Measurements from ENCODE around the gene NEK10.

NEK10 gene

DNA sequence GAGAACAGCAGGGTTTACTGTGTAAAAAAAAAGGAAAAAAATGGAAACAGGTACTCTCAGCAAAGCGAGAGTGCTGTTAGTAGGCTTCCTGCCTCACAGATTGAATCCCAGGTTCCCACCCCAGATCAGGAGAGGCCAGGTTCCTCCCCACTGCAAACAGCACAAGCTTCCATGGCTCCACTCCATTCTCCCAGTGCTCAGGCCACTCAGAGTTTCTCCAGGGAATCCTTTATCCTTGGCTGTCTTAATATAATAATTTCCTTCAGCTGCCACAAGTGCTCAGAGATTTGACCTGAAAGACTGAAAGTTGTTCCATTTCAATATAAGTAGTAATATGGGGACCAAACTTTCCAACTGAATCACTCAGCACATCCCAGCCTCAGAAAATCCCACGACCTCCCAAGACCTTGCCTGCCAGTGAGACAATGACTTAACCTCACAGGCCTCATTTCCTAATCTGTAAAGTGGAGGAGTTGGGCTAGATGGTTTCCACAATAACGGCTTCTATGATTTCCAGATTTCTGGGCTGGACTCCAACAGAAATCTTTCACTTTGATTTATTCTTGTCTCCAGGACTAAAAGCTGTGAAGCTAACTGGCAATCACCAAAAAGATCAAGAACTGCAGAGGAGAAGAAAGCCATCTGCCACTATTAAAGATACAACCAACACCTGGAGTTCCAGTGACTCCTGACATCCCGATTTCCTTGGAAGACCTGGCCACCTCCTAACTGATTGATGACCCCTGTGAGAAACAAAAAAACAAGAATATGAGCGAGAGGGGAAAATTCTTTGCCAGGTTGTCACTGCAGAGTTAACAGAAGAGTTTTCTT is 289.5 kb downstream of the NEK10 start:
- DNase-seq (ENCODE audit: low read depth in 2 of 2), result peak; percentile 12 to 19
- no peak overlapping the region for H3K4me3 ChIP-seq (replicated peaks in 1 of 2; ENCODE audit: low read depth in 2 of 2, low read length in 2 of 2)
- TF ChIP-seq, protein P1, sequence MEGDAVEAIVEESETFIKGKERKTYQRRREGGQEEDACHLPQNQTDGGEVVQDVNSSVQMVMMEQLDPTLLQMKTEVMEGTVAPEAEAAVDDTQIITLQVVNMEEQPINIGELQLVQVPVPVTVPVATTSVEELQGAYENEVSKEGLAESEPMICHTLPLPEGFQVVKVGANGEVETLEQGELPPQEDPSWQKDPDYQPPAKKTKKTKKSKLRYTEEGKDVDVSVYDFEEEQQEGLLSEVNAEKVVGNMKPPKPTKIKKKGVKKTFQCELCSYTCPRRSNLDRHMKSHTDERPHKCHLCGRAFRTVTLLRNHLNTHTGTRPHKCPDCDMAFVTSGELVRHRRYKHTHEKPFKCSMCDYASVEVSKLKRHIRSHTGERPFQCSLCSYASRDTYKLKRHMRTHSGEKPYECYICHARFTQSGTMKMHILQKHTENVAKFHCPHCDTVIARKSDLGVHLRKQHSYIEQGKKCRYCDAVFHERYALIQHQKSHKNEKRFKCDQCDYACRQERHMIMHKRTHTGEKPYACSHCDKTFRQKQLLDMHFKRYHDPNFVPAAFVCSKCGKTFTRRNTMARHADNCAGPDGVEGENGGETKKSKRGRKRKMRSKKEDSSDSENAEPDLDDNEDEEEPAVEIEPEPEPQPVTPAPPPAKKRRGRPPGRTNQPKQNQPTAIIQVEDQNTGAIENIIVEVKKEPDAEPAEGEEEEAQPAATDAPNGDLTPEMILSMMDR (IDR thresholded peaks at IDR 0.05; ENCODE audit: low read depth, low read length), result no peak

DNA sequence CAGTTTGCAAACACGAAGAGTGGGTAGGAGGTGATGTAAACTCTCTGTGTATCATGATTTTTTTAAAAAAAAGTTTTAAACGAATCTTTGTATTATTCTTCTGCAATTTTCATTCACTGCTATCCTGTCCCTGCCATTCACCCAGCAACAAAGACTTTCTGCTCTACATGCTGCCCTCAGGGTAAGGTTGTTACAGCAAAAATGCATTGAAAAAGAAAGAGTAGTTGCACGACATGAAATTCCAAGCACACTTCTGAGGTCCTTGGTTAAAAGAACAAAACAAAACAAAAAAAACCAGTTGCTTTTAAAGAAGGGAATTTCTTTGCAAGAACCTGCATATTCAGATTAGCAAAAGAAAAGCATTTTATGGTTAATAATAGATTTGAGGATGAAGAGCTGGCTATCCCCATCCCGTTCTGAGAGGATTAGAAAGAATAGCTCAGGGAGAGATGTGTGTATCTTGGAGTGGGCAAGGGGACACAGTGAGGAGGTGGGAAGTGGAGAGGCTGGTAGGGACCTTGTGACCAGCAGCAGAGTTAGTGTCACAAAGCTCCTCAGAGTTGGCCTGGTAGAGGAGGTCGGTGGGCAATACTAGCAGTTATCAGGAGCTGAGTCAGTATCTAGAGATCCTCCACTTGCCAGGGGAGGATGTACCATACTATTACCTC is 290.8 kb downstream of the NEK10 start:
- TF ChIP-seq, protein P1 (IDR thresholded peaks at IDR 0.05; ENCODE audit: low read depth, low read length), result no peak
- H3K4me3 ChIP-seq (replicated peaks in 1 of 2; ENCODE audit: low read depth in 2 of 2, low read length in 2 of 2), result no peak overlapping the region
- no peak for DNase-seq (ENCODE audit: low read depth in 2 of 2)

DNA sequence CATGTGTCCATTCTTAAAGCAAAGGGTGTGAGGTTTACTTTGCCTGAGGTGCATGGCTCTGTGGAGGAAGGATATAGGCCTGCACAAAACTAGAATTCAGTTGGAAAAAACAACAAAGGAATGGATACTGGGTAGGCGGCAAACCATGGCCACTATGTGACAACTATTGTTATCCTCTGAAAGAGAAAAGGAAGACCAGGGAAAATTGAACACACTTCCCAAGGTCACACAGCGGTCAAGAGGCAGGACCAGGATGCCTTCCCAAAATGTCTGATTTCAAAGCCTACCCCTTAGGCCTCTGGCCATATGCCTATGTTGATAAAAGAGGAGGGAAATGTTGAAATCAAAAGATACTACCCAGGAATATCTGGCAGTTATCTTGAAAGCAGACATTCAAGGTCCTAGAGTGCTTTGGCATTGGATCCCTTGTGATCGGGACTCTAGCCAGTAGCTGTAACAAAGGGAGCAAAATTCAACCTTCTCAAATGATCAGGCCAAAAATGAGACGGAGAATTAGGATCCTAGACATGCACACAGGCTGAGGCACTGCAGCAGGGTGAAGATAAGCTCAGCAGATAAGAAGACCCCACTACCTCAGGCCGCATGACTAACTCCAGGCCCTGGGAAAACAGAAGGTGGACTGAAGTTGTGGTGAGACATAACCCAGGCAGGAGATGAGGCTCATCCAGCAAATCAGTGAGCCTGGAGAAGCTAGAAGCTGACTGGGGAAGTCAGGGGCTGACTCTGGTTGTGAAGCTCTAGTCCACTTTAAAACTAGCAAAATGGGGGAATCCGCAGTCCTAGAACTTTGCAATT is 292.2 kb downstream of the NEK10 start:
- no peak for DNase-seq (ENCODE audit: low read depth in 2 of 2)
- TF ChIP-seq, protein P1 (IDR thresholded peaks at IDR 0.05; ENCODE audit: low read depth, low read length), result no peak
- no peak overlapping the region for H3K4me3 ChIP-seq (replicated peaks in 1 of 2; ENCODE audit: low read depth in 2 of 2, low read length in 2 of 2)

DNA sequence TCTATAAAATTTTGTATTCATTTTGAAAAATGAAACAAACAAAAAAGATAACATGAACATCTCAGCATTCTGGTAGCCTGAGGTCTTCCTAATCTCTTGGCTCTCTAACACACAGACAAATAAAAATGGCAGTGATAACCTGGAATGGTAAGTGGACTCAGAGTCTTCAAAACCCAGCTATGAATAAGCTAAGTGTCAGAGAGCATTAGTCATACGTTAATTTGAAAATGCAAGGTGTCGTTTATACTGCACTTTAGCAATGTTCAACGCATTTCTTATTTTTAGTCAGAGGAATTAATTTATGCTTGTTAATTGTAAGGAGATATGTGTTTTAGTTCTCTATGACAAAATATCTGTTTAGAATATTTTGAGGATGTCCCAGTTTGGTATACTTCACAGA is 294.3 kb downstream of the NEK10 start:
- TF ChIP-seq, protein P1 (IDR thresholded peaks at IDR 0.05; ENCODE audit: low read depth, low read length), result no peak
- DNase-seq (ENCODE audit: low read depth in 2 of 2), result no peak
- H3K4me3 ChIP-seq (replicated peaks in 1 of 2; ENCODE audit: low read depth in 2 of 2, low read length in 2 of 2), result no peak overlapping the region

DNA sequence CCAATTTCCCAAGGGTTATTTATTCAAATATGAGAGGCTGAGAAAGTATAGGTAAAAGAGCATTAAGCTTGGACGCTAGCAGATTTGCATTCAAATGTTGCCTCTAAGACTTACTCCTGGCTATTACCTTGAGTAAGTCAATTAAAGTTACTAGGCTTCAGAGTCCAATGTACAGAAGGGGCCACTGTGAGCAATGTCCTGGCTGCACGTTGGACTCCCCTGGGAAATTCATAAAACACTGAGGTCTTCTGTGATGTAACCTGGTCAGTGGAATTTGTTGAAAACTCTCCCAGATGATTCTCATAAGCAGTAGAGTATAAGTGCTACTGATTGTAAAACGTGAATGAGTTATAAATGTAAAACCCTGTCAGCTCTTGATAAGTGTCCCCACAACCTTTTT is 295.3 kb downstream of the NEK10 start:
- TF ChIP-seq, protein P1 (IDR thresholded peaks at IDR 0.05; ENCODE audit: low read depth, low read length), result no peak
- no peak overlapping the region for H3K4me3 ChIP-seq (replicated peaks in 1 of 2; ENCODE audit: low read depth in 2 of 2, low read length in 2 of 2)
- DNase-seq (ENCODE audit: low read depth in 2 of 2), result no peak

DNA sequence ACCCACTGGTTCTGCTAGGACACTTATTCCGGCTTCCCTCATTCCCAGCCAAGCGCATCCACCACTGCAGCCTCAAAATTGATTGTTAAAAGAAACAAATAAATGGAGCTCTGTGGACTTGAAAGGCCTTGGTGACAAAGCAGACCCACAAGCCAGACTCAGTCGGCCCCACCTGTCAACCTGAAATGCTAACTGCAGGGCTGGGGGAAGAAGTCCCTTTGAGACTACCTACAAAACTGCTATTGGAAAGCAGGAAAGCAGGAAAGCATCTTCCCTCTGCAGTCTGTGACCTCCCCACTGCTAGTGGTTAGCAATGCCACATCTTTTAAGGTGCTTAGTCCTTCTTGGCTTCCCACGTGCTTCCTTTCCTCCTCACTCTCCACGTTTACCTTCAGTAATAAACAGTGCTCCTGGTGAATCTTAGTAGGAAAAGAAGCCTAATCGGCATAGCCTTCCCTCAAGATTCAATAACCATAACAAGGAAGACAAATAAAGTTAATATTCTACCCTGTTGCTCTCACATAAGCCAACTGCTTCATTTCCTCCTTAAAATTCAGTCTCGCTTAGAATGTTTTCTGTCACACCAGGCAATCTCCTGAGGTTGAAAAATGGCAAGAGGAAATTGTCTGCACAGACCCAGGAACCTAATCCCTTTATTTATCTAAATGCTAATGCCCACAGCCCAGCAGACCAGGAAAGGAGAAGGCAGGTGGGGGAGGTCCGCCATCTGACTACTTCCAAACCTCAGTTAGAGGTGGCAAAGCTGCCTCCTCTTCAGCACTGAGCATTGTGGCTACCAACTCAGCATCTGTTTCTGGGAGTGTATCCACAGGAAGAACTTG is 296.2 kb downstream of the NEK10 start:
- TF ChIP-seq, protein P1 (IDR thresholded peaks at IDR 0.05; ENCODE audit: low read depth, low read length), result no peak
- no peak overlapping the region for H3K4me3 ChIP-seq (replicated peaks in 1 of 2; ENCODE audit: low read depth in 2 of 2, low read length in 2 of 2)
- no peak for DNase-seq (ENCODE audit: low read depth in 2 of 2)

Measured in cardiac fibroblast (primary cell).